ENCODE results near the gene CNNM2.
"Not testable (repeated sequence)": the region's sequence is repeated elsewhere in the genome, so short reads cannot be mapped to it uniquely, and the experiment has no call there.

Gene CNNM2

GRCh38 chr10:103111031-103111917 lies 193.2 kb downstream of the CNNM2 start:
- no peak for DNase-seq

GRCh38 chr10:103111918-103112877 lies 194.1 kb downstream of the CNNM2 start:
- DNase-seq: no peak

GRCh38 chr10:103114876-103115275 lies 196.8 kb downstream of the CNNM2 start:
- no peak for DNase-seq

- DNase-seq: no peak
These were observed 199.2 kb downstream of the CNNM2 start for GRCh38 chr10:103117247-103117646.

- no peak for DNase-seq
These were observed 202.5 kb downstream of the CNNM2 start for GRCh38 chr10:103120546-103120945.

- no peak for DNase-seq
These were observed 203.1 kb downstream of the CNNM2 start for GRCh38 chr10:103120977-103121735.

GRCh38 chr10:103123282-103124024 lies 205.4 kb downstream of the CNNM2 start:
- DNase-seq: no peak

- no peak for DNase-seq
These were observed 206.5 kb downstream of the CNNM2 start for GRCh38 chr10:103124420-103125096.

- DNase-seq: no peak
These were observed 207.5 kb downstream of the CNNM2 start for GRCh38 chr10:103125323-103126267.

- no peak for DNase-seq
These were observed 209.1 kb downstream of the CNNM2 start for GRCh38 chr10:103127241-103127640.

- DNase-seq: not testable (repeated sequence)
These were observed 212.1 kb downstream of the CNNM2 start for GRCh38 chr10:103130180-103130579.

GRCh38 chr10:103130910-103131309 lies 212.8 kb downstream of the CNNM2 start:
- no peak for DNase-seq

GRCh38 chr10:103135168-103135567 lies 217.1 kb downstream of the CNNM2 start:
- DNase-seq: not testable (repeated sequence)

- DNase-seq: no peak
These were observed 221.7 kb downstream of the CNNM2 start for GRCh38 chr10:103139803-103140202.

All from CD4-positive, alpha-beta T cell treated with Interleukin-21 for 1 hour (primary cell).